Esophagus squamous epithelium (tissue), 5 donors: Measurements from ENCODE around the gene FNDC3B. TPM values are rescaled to one million over a fixed set of nuclear protein-coding genes. Genes with fewer than 3 reads are reported as not detected.

Experiments used
- DNase-seq: peaks from one replicate; lab custom pipeline; 2025; lab: John Stamatoyannopoulos, UW
- H3K27ac ChIP-seq, 4 donors: fragments of 200-600 bp; sonication (generic); one replicate each; pipeline ENCODE4 v1.5.1; 2016 to 2019; ENCODE audit warnings: mild to moderate bottlenecking in 1 of 4
- H3K27me3 ChIP-seq, 4 donors: fragments of 200-600 bp; sonication (generic); 1 replicate in 3 of 4; 2 replicates in 1 of 4; pipeline versions ENCODE4 v1.5.1 to v1.6.0; 2017 to 2021; ENCODE audit warnings: antibody characterized with exemption in 1 of 4
- H3K36me3 ChIP-seq, 3 donors: fragments of 200-600 bp; sonication (generic); one replicate each; pipeline ENCODE4 v1.5.1; 2016 to 2019
- H3K4me1 ChIP-seq, 3 donors: fragments of 200-600 bp; sonication (generic); one replicate each; pipeline ENCODE4 v1.5.1; 2017 to 2019
- H3K4me3 ChIP-seq, 4 donors: fragments of 200-600 bp; sonication (generic); 1 replicate in 3 of 4; 2 replicates in 1 of 4; pipeline ENCODE4 v1.5.1; 2016 to 2019; ENCODE audit warnings: mild to moderate bottlenecking in 2 of 4, moderate library complexity in 1 of 4
- H3K9me3 ChIP-seq, 3 donors: fragments of 200-600 bp; sonication (generic); one replicate each; pipeline ENCODE4 v1.5.1; 2016 to 2019
- POLR2A ChIP-seq, 4 donors: fragments of 450-650 bp; IDR thresholded peaks; one replicate each; pipeline ENCODE4 v1.6.1; 2017; ENCODE audit warnings: antibody characterized with exemption in 4 of 4, mild to moderate bottlenecking in 4 of 4, moderate library complexity in 3 of 4
- WGBS, 2 donors: methylation state at CpG; one replicate each; pipeline ENCODE4 v1.1.5; 2018; 5-methylcytosine and 5-hydroxymethylcytosine counted together
- intact Hi-C: fragments of 100-400 bp; cut with DNase I; formaldehyde crosslinking; loops from one replicate; pipeline ENCODE4 v1.15.0; 2022
- total RNA-seq, 4 donors: library from RNA; depleted of rRNA; stranded (reverse); fragments of >200 nt; gene quantifications; one replicate each; pipeline ENCODE4 v1.1.0, GENCODE V29; 2016
- TF ChIP-seq, protein P1 (sequence below), 6 experiments: fragments of 450-650 bp in 4 of 6; fragments of 200-600 bp in 2 of 6; sonication (generic) in 2 of 6; IDR thresholded peaks; one replicate each; pipeline ENCODE4 v1.5.1; 2016 to 2019; ENCODE audit warnings: antibody characterized with exemption in 6 of 6, mild to moderate bottlenecking in 4 of 6, moderate library complexity in 4 of 6
- donor health status: DM: yes; HTN: yes; CAD: no.

FNDC3B gene
- total RNA-seq, 4 donors from 2014 or later = 7.7 to 44.3 (median 20.4) TPM

DNA sequence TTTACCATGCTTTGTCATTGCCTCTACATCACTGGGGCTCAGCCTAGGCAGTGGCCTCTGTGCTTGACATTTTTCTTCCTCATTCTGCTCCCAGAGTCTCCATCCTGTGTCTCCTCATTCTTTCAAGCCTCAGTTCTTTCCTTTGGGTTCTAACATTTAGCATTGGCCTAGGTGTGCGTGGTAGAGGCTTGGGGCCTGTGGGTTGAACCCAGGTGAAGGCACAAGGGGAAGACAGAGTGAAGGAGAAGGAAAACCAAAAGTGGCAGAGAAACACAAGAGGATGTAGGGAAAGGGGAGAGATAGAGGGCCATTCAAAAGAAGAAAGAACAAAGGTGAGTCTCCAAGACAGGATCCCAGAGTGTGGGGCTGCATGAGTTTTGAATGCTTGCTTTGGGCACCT lies 75.7 kb downstream of the FNDC3B start:
- no peaks in the 10 kb centered on the region for H3K9me3 ChIP-seq
- no peak for TF ChIP-seq POLR2A (IDR thresholded peaks at IDR 0.05)
- TF ChIP-seq, protein P1, sequence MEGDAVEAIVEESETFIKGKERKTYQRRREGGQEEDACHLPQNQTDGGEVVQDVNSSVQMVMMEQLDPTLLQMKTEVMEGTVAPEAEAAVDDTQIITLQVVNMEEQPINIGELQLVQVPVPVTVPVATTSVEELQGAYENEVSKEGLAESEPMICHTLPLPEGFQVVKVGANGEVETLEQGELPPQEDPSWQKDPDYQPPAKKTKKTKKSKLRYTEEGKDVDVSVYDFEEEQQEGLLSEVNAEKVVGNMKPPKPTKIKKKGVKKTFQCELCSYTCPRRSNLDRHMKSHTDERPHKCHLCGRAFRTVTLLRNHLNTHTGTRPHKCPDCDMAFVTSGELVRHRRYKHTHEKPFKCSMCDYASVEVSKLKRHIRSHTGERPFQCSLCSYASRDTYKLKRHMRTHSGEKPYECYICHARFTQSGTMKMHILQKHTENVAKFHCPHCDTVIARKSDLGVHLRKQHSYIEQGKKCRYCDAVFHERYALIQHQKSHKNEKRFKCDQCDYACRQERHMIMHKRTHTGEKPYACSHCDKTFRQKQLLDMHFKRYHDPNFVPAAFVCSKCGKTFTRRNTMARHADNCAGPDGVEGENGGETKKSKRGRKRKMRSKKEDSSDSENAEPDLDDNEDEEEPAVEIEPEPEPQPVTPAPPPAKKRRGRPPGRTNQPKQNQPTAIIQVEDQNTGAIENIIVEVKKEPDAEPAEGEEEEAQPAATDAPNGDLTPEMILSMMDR (IDR thresholded peaks at IDR 0.05) = no peak

DNA sequence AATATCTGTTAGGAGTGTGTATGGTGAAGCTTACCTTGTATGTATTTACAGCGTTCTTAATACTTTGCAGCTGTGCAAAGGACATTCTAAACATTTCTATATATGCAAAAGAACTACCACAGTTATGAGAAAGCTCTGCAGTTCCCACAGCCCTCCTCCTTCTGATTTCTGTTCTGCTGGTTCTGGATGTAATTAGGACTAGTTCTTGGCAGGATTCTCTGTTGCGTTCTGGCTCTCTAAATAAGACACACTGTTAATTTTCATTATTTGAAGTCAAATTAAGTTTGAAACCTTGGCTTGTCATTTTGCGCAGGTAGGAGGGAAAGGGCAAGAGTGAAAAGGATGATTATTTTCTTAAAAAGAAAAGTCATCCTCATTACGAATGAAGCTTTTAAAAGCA lies 76.4 kb downstream of the FNDC3B start:
- Histone ChIP-seq H3K36me3 (peaks cover 0 to 34% (median 0%) of the 10 kb centered on the region in 3 donors), H3K4me3 (no peak overlapping the region), H3K4me1 (peaks cover 0 to 9% (median 0%) of the 10 kb centered on the region in 3 donors), H3K9me3 (no peaks in the 10 kb centered on the region), H3K27ac (no peak overlapping the region), H3K27me3 (no peaks in the 10 kb centered on the region)
- 51 to 75% methylated on average over 4 of the region's 4 CpGs for WGBS, 2 donors
- no peak for DNase-seq
- intact Hi-C loops = no loop called here
- TF ChIP-seq, protein P1 (IDR thresholded peaks at IDR 0.05) = no peak
- TF ChIP-seq POLR2A (IDR thresholded peaks at IDR 0.05) = no peak

More for the DNA sequence above, 75.7 kb downstream of the FNDC3B start:
- intact Hi-C loops = no loop called here
- Histone ChIP-seq H3K4me1 (peaks cover 0 to 9% (median 0%) of the 10 kb centered on the region in 3 donors), H3K36me3 (peaks cover 0 to 34% (median 0%) of the 10 kb centered on the region in 3 donors), H3K4me3 (no peak overlapping the region), H3K27ac (no peak overlapping the region), H3K27me3 (no peaks in the 10 kb centered on the region)
- no peak for DNase-seq
- 100% methylated on average over 1 of the region's 1 CpG for WGBS, 2 donors

DNA sequence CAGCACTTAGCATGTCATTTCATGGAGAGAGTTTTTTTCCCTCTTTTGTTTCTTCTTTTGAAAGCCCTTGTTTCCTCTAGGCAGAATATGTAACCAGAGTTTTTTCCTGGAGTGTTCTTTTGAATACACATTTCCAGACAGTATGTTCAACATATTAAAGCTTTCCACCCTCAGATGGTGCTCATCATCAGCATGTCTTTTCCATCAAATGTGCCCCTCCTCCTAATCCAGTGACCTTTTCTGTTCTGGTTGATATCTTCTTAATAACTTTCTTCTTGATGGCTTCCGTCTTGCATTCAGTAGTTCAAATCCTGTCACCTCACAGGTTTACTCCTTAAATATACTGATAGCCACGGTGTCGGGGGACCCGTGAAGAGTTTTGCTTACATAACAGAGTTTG lies 78.6 kb downstream of the FNDC3B start:
- Histone ChIP-seq H3K36me3 (peaks cover 0 to 34% (median 0%) of the 10 kb centered on the region in 3 donors), H3K27ac (no peak overlapping the region), H3K4me3 (no peak overlapping the region), H3K27me3 (no peaks in the 10 kb centered on the region), H3K9me3 (no peaks in the 10 kb centered on the region), H3K4me1 (peaks cover 0 to 9% (median 0%) of the 10 kb centered on the region in 3 donors)
- no peak for TF ChIP-seq POLR2A (IDR thresholded peaks at IDR 0.05)
- TF ChIP-seq, protein P1 (IDR thresholded peaks at IDR 0.05) = no peak
- intact Hi-C loops = no loop called here
- 78 to 81% methylated on average over 3 to 4 of the region's 4 CpGs for WGBS, 2 donors
- no peak for DNase-seq

DNA sequence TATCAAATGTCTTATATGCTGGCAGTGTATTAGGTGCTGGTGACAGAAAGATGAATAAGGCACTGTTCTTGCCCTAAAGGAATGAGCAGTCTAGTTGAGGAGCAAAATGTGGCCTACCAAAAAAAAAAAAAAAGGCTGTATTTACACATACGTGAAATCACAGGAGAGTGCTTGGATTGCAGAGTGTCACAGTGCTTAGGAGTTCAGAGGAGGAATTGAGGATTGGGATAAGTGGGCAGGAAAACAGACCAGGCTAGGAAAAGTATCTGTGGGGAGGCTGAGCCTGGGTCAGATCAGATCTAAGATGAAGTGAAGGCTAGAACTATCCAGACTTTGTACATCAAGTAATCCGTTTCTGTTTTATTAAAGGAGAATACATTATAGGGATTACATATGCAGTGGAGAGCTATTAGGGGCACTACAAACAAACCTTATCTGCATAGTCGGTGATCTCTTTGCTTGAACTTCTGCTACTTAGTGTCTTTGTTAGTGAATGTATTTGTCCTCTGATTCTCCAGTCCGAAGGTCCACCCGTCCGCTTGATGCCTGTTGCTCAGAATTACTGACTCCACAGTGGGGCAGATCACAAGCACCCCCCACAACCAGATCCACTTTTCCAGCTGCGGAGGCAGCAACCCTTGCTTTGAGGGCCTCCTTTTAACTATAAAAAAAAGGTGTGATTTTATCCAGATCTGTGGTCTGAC lies 80.0 kb downstream of the FNDC3B start:
- Histone ChIP-seq H3K4me1 (peaks cover 0 to 9% (median 0%) of the 10 kb centered on the region in 3 donors), H3K27ac (no peak overlapping the region)

DNA sequence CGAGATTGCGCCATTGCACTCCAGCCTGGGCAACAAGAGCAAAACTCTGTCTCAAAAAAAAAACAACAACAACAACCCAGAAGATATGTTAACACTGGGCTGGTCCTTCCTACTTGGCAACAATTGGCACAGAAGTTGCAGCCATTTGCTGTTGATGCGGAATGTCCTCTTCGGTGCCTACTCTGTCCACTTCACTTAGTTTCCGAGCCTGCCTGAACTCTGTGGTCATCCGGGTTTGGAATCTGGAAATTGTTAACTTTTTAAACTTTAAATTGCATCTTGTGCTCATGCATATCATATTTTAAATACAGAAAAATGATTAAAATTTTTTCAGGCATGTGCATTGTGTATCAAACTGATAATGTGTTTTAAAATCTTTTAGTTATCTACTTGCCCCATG lies 81.5 kb downstream of the FNDC3B start:
- TF ChIP-seq, protein P1 (IDR thresholded peaks at IDR 0.05) = no peak
- no peak for TF ChIP-seq POLR2A (IDR thresholded peaks at IDR 0.05)
- WGBS, 2 donors = 92 to 100% methylated on average over 6 of the region's 6 CpGs
- H3K27ac ChIP-seq = no peak overlapping the region
- no peaks in the 10 kb centered on the region for H3K9me3 ChIP-seq
- intact Hi-C loops = no loop called here
- no peak overlapping the region for H3K4me3 ChIP-seq
- peaks cover 0 to 11% (median 7%) of the 10 kb centered on the region in 3 donors for H3K4me1 ChIP-seq
- H3K36me3 ChIP-seq = peaks cover 0 to 8% (median 0%) of the 10 kb centered on the region in 3 donors
- no peak for DNase-seq
- H3K27me3 ChIP-seq = no peaks in the 10 kb centered on the region

More for the DNA sequence above, 80.0 kb downstream of the FNDC3B start:
- no peak for DNase-seq
- Histone ChIP-seq H3K4me3 (no peak overlapping the region), H3K27me3 (no peaks in the 10 kb centered on the region), H3K9me3 (no peaks in the 10 kb centered on the region), H3K36me3 (peaks cover 0 to 22% (median 0%) of the 10 kb centered on the region in 3 donors)
- TF ChIP-seq, protein P1 (IDR thresholded peaks at IDR 0.05) = no peak
- no peak for TF ChIP-seq POLR2A (IDR thresholded peaks at IDR 0.05)
- intact Hi-C loops = no loop called here
- WGBS, 2 donors = 74 to 86% methylated on average over 7 of the region's 7 CpGs
